T follicular helper cell (primary cell): Measurements from ENCODE around the gene FAM50A.
"Not testable (repeated sequence)": the region's sequence is repeated elsewhere in the genome, so short reads cannot be mapped to it uniquely, and the experiment has no call there.

Experiments
- DNase-seq: peaks from one replicate; pipeline ENCODE4 v3.0.0-alpha.2; 2020; ENCODE audit warnings: low read depth
- total RNA-seq, 2 experiments: gene quantifications; one replicate each; lab custom pipeline; 2026; lab: John Stamatoyannopoulos, UW

FAM50A gene
- total RNA-seq, result 53.7 to 69.0 reads per million in 2 experiments

GRCh38 chrX:154443992-154444754 lies at the start of gene FAM50A:
FAM50A (plus strand) TSS chrX:154444141; CDS start chrX:154444236, 95 bp downstream.
- peak; percentile 54 for DNase-seq

- DNase-seq, result not testable (repeated sequence)
These were observed 47.6 kb upstream of the FAM50A start for GRCh38 chrX:154396363-154396762.

DNA sequence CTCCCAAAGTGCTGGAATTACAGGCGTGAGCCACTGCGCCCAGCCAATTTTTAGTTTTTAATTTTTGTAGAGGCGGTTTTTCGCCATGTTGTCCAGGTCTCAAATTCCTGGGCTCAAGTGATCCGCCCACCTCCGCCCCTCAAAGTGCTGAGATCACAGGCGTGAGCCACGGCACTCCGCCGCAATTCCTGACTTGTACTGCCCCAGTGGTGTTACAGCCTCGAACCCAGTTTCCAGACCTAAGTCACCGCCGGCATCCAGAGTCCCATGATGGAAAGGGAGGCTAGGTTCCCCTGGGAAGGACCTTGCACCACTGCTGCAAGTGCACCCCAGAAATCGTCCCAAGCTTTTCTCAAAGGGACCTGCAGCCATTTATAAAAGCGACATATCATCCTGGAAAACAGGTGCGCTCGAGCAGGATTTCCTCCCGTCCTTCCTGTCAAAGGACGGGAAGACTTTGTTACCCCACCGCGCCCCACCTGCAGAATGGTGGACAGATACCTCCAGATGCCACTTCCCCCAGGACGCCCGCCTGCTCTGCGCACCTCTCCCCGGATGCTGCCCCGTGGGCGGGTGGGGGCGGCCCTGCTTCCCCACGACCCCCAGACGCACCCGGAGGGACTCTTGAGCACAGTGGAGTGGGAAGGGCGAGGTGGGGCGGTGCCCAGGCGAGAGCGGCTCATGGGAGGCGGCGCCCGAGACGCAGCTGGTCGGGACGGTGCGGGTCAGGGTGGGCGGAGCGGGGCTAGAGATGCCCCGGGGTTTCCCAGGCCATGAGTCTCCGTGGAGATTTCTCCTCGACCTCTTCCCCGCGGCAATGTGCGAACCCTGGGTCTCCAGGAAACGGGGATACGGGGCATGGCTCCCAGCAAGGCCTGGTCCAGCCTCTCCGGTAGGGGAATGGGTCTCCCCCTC lies 46.7 kb upstream of the FAM50A start:
- no peak for DNase-seq

GRCh38 chrX:154397888-154398667 lies 45.9 kb upstream of the FAM50A start, which contains the start of gene RPL10:
RPL10 (plus strand) TSS chrX:154398377; CDS start chrX:154398520, 143 bp downstream.
- peak; percentile 77 for DNase-seq

DNA sequence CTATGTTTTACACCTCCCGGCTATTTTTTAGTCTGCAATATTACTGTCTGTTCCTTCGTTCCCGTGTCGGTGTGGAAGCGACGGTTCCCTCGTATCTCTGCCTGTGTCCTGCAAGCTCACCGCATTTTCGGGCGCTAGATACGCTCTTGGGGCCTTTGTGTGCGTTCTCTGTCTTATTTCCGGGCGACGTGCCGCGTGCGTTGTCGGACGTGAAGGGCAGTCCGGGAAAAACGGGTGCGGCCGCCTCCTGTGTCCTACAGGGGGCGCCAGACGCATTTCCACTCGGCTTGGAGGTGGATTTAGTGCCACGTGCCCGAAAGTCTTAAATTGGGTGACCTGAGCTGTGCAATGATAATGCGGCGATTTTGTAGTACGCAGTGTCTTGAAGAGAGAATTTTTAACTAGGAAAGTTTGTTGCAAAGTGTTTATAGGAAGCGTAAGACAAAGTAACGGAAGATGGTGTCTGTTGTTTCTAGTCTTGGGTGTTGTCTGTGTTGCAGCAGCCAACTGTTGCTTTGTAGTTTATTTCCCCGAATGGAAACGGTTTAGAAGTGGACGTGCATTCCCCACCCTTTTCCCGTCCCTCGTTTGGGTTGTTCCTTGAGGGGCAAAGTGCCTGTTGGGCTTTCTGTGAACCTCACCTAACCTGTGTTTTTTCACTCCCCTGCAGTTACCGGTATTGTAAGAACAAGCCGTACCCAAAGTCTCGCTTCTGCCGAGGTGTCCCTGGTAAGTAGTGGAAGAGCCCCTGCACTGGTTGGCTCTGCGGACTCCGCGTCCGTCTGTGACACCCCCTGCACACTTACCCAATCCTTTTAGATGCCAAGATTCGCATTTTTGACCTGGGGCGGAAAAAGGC lies 45.0 kb upstream of the FAM50A start:
- peak; percentile 73 for DNase-seq

DNA sequence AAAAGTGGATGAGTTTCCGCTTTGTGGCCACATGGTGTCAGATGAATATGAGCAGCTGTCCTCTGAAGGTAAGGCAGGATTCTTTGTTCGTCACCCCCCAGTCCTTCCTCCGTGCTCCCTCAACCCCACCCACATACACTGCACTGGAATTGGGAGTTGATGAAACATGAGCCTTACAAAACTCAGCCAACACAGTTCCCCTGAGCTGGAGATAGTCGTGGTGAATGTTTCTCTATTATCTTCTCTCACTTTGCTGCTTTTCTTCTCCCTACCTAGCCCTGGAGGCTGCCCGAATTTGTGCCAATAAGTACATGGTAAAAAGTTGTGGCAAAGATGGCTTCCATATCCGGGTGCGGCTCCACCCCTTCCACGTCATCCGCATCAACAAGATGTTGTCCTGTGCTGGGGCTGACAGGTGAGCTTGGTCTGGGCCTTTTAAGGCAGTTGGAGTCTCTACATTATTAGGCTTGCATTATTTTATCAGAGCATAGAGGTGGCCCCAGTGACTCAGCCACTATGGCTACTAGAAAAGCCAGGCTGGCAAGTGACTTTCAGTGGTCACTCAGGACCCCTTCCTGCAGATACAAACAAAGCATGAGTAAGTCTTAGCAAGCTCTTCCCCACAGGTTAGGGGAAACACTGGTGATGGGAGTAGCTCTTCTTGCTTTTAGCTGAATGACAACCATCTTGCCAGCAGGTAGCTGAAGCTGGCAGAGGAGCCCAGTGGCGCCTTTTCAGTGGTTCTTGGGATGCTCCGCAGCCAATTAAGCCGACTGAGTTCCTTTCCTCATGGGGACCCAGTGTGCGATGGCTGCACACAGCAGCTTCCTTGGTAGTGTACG lies 44.2 kb upstream of the FAM50A start:
- no peak for DNase-seq

- not testable (repeated sequence) for DNase-seq
These were observed 43.5 kb upstream of the FAM50A start for GRCh38 chrX:154400369-154400817.

DNA sequence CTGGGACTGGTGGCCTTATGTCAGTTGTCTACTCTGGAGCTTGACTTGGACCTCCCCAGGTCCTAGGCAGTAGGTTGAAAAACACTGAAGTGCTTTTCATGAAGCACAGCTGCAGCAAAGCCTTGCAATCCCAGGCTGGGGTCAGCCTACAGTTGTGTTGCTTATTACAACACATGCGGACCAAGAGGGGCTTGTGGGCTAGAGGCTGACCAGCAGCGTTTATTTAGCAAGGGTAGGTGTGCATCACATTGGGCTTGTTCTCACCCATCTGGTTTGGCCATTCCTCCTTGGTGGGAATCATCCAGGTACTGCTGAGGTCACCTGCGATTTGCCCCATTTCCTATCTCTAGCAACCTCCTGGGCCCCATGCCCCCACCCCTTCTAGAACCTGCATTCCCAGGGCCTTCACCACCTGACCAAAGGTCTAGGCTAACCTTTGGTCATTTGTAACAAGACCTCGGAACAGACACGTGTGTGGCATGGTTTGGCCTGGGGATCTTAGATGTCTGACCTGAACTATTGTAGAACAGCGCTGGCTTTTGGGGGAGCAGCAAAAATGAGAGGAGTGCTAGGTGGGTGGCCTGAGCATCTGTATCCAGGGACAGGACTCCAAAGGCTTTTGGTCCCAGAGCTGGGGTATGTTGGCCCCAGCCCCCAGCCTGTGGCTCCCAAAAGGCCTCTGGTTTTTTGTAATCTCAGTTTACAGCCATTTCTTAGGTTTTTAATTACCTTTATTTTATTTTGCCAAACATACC lies 42.7 kb upstream of the FAM50A start:
- no peak for DNase-seq

- no peak for DNase-seq
These were observed 41.9 kb upstream of the FAM50A start for GRCh38 chrX:154401918-154402621.

DNA sequence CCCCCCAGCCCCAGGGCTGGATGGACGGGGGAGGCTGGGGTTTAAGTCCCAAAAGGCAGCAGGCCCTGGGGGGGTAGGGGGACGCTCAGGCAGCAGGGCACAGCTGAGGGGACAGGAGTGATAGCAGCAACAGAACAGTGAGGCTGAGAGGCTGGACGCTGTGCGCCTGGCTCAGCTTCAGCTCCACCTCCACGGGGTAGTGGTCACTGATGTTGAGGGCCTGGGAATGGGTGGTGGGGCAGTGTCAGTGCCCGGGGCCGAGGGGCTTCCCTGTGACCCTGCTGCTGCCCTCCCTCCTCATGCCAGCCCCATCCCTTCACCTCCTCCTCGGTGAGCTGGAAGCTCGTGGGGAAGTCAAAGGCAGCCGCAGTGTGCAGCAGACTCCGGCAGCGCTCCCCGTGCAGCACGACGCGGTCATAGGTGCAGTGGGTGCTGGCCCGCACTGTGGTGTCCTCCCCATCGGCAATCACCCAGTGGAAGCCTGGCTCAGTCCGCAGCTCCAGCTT lies 41.3 kb upstream of the FAM50A start:
- no peak for DNase-seq

DNA sequence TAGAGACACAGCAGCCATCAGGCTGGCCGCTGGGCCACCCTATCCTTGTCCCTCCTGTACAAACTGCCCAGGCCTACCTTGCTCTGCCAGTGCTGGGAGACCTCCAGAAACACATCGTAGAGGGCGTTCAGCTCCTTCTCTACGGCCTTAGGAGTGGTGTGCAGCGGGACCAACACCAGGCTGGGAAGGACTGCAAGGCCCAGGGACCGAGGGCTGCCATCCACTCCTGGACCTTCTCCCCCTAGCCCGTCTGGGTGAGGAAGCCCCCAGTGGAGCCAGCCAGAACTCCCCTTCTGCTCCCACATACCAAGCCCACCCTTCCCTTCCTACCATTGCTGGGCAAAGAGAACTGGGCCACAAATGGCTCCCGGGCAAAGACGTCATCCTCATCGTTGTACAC lies 40.7 kb upstream of the FAM50A start:
- no peak for DNase-seq

GRCh38 chrX:154403858-154404257 lies 40.1 kb upstream of the FAM50A start:
- DNase-seq, result no peak

GRCh38 chrX:154404625-154405192 lies 39.2 kb upstream of the FAM50A start:
- no peak for DNase-seq

- DNase-seq, result no peak
These were observed 35.2 kb upstream of the FAM50A start for GRCh38 chrX:154408659-154409221.

DNA sequence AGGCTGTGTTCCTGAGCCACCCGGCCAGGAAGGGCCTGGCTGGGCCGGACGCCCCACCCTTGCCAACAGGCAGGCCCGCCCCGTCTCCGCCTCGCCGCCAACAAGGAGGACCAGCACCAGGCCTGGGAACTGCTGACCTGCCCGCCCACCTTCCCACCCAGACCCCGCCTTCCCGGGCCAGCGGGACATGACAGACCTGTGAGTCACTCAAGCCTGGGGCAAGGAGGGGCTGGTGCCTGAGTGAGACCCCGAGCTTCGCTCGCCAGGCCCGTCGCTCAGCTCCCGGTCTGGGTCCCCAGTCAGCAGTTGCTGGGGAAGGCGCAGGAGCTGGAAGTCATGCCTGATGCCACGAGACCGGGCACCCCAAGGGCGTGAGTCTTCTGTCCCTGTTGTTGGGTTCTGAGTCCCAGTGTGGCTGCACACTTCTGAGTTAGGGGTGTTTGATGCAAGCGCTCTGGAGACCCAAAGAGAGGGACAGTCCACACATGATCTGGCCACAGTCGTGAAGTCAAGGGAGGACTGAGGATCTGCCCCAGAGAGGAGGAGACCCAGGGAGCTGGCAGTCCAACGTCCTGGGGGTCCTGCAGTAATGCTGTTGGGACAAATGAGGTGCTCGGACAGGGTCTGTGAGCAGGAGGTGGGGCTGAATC lies 34.6 kb upstream of the FAM50A start, which contains the start of gene DNASE1L1:
Gene DNASE1L1 (minus strand): TSS at position 33 of the 650 bp plus-strand sequence. CDS start 3,686 bp downstream, outside the sequence.
- DNase-seq, result no peak

DNA sequence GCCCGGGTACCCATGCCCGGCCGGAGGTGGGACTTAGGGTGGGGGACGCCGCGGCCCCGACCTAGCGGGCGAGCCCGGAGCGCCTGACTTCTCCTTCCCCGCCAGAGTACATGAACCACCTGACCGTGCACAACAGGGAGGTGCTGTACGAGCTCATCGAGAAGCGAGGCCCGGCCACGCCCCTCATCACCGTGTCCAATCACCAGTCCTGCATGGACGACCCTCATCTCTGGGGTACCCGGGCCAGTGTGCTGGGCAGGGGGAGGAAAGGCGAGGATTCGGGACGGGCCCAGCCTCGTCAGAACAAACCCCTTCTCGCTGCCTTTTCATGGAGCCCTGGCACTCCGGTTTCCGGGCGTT lies 32.0 kb upstream of the FAM50A start:
- DNase-seq, result no peak

DNA sequence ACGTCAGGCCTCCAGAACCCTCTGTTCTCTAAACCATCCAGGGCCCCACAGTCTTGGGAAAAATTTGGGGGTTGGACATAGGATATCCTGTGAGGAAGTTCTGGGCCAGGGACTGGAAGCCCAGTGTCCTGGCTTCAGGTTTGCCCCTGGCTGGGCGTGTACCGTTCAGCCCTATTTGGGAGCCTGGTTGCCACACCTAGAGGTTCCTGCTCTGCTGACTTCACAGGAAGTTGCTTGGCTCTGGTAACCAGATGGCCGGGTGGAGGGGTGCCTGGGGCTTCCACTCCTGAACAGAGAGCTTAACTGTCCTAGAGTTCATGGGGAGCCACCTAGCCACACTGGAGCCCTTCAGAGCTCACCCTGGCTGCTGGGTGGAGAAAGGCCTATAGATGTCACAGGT lies 31.5 kb upstream of the FAM50A start:
- no peak for DNase-seq
